ENCODE measurements around the gene FHAD1.
"Not testable (repeated sequence)": the region's sequence is repeated elsewhere in the genome, so short reads cannot be mapped to it uniquely, and the experiment has no call there.

Gene FHAD1

GRCh38 chr1:15380601-15381508 lies 133.8 kb downstream of the FHAD1 start:
- no peak for DNase-seq

- peak; percentile 95 for DNase-seq
These were observed 134.8 kb downstream of the FHAD1 start for GRCh38 chr1:15381805-15382204.

GRCh38 chr1:15382601-15383518 lies 135.8 kb downstream of the FHAD1 start:
- DNase-seq: no peak

- no peak for DNase-seq
These were observed 136.8 kb downstream of the FHAD1 start for GRCh38 chr1:15383810-15384209.

GRCh38 chr1:15384301-15384901 lies 137.4 kb downstream of the FHAD1 start:
- no peak for DNase-seq

GRCh38 chr1:15385420-15385819 lies 138.4 kb downstream of the FHAD1 start:
- no peak for DNase-seq

- DNase-seq: no peak
These were observed 139.2 kb downstream of the FHAD1 start for GRCh38 chr1:15386164-15386749.

- peak; percentile 92 for DNase-seq
These were observed 141.3 kb downstream of the FHAD1 start for GRCh38 chr1:15388201-15388880.

- not testable (repeated sequence) for DNase-seq
These were observed 142.8 kb downstream of the FHAD1 start for GRCh38 chr1:15389828-15390227.

GRCh38 chr1:15390667-15391066 lies 143.6 kb downstream of the FHAD1 start:
- DNase-seq: no peak

GRCh38 chr1:15391366-15391765 lies 144.3 kb downstream of the FHAD1 start:
- no peak for DNase-seq

GRCh38 chr1:15393475-15394257 lies 146.6 kb downstream of the FHAD1 start:
- DNase-seq: no peak

- no peak for DNase-seq
These were observed 147.3 kb downstream of the FHAD1 start for GRCh38 chr1:15394258-15394690.

- no peak for DNase-seq
These were observed 150.2 kb downstream of the FHAD1 start for GRCh38 chr1:15397236-15397635.

- DNase-seq: no peak
These were observed 152.7 kb downstream of the FHAD1 start for GRCh38 chr1:15399710-15400109.

- peak; percentile 99 for DNase-seq
These were observed 153.6 kb downstream of the FHAD1 start for GRCh38 chr1:15400627-15401026.

GRCh38 chr1:15401391-15402055 lies 154.5 kb downstream of the FHAD1 start:
- no peak for DNase-seq

GRCh38 chr1:15402809-15403450 lies 155.9 kb downstream of the FHAD1 start:
- peak; percentile 95 for DNase-seq

GRCh38 chr1:15403962-15404580 lies 157.0 kb downstream of the FHAD1 start:
- no peak for DNase-seq
